IMR-90 (cell line): ENCODE measurements around the gene PLXNB3. TPM values are rescaled to one million over a fixed set of nuclear protein-coding genes. Genes with fewer than 3 reads are reported as not detected.

Experiments
- ATAC-seq: fragments of 200-7000 bp; cut with Tn5 transposase; 2 replicates; pipeline ENCODE4 v1.9.1; 2020; ENCODE audit warnings: low read depth, mild to moderate bottlenecking, moderate library complexity
- BruUV-seq: library from RNA; stranded (reverse); fragments of 400-500 nt; replicated peaks from 2 replicates; lab custom pipeline; 2021; lab: Mats Ljungman, UMichigan
- CTCF ChIA-PET: fragments of 300-600 bp; formaldehyde crosslinking; extraction: SDS; loops from one replicate; lab custom pipeline; 2021; ENCODE audit warnings: antibody characterized with exemption; lab: Yijun Ruan, JAX
- POLR2A ChIA-PET: fragments of 300-600 bp; sonication (Branson Sonifier 250); formaldehyde crosslinking; loops from one replicate; lab custom pipeline; 2022; ENCODE audit warnings: antibody characterized with exemption; ENCODE audit not compliant: unreplicated experiment; lab: Charles Lee
- DNase-seq: peaks from one replicate; pipeline ENCODE4 v3.0.0; 2013
- H2AFZ ChIP-seq: replicated peaks from 2 replicates; pipeline ENCODE3; 2013; ENCODE audit warnings: low read length, mild to moderate bottlenecking; ENCODE audit not compliant: poor library complexity
- H2AK5ac ChIP-seq: 2 replicates; pipeline ENCODE4 v1.6.1; 2013; ENCODE audit warnings: low read depth, low read length, inconsistent platforms
- H2AK9ac ChIP-seq: replicated peaks from 2 replicates; pipeline ENCODE3; 2013; ENCODE audit warnings: mild to moderate bottlenecking, low read depth, low read length, moderate library complexity; ENCODE audit not compliant: poor library complexity
- H2BK120ac ChIP-seq: 2 replicates; pipeline ENCODE4 v1.6.1; 2013; ENCODE audit warnings: low read depth, low read length, inconsistent platforms
- H2BK15ac ChIP-seq: 3 replicates; pipeline ENCODE4 v1.6.1; 2013; ENCODE audit warnings: low read depth, low read length, inconsistent platforms
- H2BK20ac ChIP-seq: 2 replicates; pipeline ENCODE4 v1.6.1; 2013; ENCODE audit warnings: low read depth, mild to moderate bottlenecking, inconsistent platforms, low read length, moderate library complexity
- H2BK5ac ChIP-seq: 2 replicates; pipeline ENCODE4 v1.6.1; 2013; ENCODE audit warnings: mild to moderate bottlenecking, low read depth, low read length, inconsistent platforms; ENCODE audit not compliant: poor library complexity, severe bottlenecking
- H3K14ac ChIP-seq: replicated peaks from 2 replicates; pipeline ENCODE4 v1.6.1; 2013; ENCODE audit warnings: low read depth, low read length, inconsistent platforms
- H3K18ac ChIP-seq: 2 replicates; pipeline ENCODE4 v1.6.1; 2013; ENCODE audit warnings: low read depth, low read length, control low read depth
- H3K23ac ChIP-seq: 2 replicates; pipeline ENCODE4 v1.6.1; 2013; ENCODE audit warnings: low read depth, low read length, inconsistent platforms
- H3K27ac ChIP-seq: 2 replicates; pipeline ENCODE4 v1.5.1; 2013; ENCODE audit warnings: mild to moderate bottlenecking, control low read depth, low read length; ENCODE audit not compliant: insufficient read depth
- H3K27me3 ChIP-seq: 2 replicates; pipeline ENCODE4 v1.6.1; 2013; ENCODE audit warnings: low read length; ENCODE audit not compliant: control insufficient read depth, insufficient read depth
- H3K36me3 ChIP-seq: 2 replicates; pipeline ENCODE4 v1.6.1; 2013; ENCODE audit warnings: low read length, mixed read lengths; ENCODE audit not compliant: control insufficient read depth, insufficient read depth
- H3K4ac ChIP-seq: 2 replicates; pipeline ENCODE4 v1.6.1; 2013; ENCODE audit warnings: low read depth, low read length, inconsistent platforms
- H3K4me1 ChIP-seq: 2 replicates; pipeline ENCODE4 v1.6.1; 2013; ENCODE audit warnings: low read length, mixed read lengths; ENCODE audit not compliant: control insufficient read depth, insufficient read depth
- H3K4me2 ChIP-seq: 2 replicates; pipeline ENCODE4 v1.6.1; 2013; ENCODE audit warnings: low read depth, mild to moderate bottlenecking, control low read depth, low read length, moderate library complexity
- H3K4me3 ChIP-seq: 2 replicates; pipeline ENCODE4 v1.5.1; 2013; ENCODE audit warnings: low read depth, mild to moderate bottlenecking, control low read depth, low read length, moderate library complexity; ENCODE audit not compliant: insufficient read depth
- H3K56ac ChIP-seq: 2 replicates; pipeline ENCODE4 v1.6.1; 2013; ENCODE audit warnings: low read length, inconsistent platforms; ENCODE audit not compliant: insufficient read depth; ENCODE audit errors: extremely low read depth
- H3K79me1 ChIP-seq, 2 experiments: 2 replicates each; pipeline ENCODE4 v1.6.1; 2013; ENCODE audit warnings: low read length in 2 of 2, inconsistent platforms in 1 of 2, low read depth in 1 of 2
- H3K9ac ChIP-seq: 2 replicates; pipeline ENCODE4 v1.6.1; 2013; ENCODE audit warnings: low read depth, low read length, control low read depth
- H3K9me1 ChIP-seq: 2 replicates; pipeline ENCODE4 v1.6.1; 2013; ENCODE audit warnings: low read length, inconsistent platforms; ENCODE audit not compliant: insufficient read depth
- H3K9me3 ChIP-seq: 2 replicates; pipeline ENCODE4 v1.6.1; 2013; ENCODE audit warnings: low read length; ENCODE audit not compliant: control insufficient read depth, insufficient read depth
- H4K20me1 ChIP-seq: 2 replicates; pipeline ENCODE4 v1.6.1; 2013; ENCODE audit warnings: low read length, inconsistent platforms; ENCODE audit not compliant: insufficient read depth
- H4K5ac ChIP-seq: 2 replicates; pipeline ENCODE4 v1.6.1; 2013; ENCODE audit warnings: mild to moderate bottlenecking, low read depth, low read length, control low read depth
- H4K8ac ChIP-seq, 2 experiments: 2 replicates each; pipeline ENCODE4 v1.6.1; 2013; ENCODE audit warnings: low read depth in 2 of 2, low read length in 2 of 2, control low read depth in 1 of 2, inconsistent platforms in 1 of 2
- H4K91ac ChIP-seq: 2 replicates; pipeline ENCODE4 v1.6.1; 2013; ENCODE audit warnings: low read depth, low read length, inconsistent platforms; ENCODE audit not compliant: insufficient read depth
- CEBPB ChIP-seq: IDR thresholded peaks from 2 replicates; pipeline ENCODE4 v1.6.1; 2012; ENCODE audit warnings: low read depth, low read length, improper control_type of control experiment
- CTCF ChIP-seq: conservative IDR thresholded peaks from 2 replicates; pipeline ENCODE4 v1.5.1; 2012; ENCODE audit warnings: mild to moderate bottlenecking, low read depth, low read length, improper control_type of control experiment
- MAFK ChIP-seq: IDR thresholded peaks from 2 replicates; pipeline ENCODE4 v1.6.1; 2012; ENCODE audit warnings: low read depth, low read length, improper control_type of control experiment
- MAZ ChIP-seq: IDR thresholded peaks from 2 replicates; pipeline ENCODE4 v1.6.1; 2012; ENCODE audit warnings: low read depth, mild to moderate bottlenecking, low read length, improper control_type of control experiment, moderate library complexity, borderline replicate concordance
- NFE2L2 ChIP-seq: fragments of 150-350 bp; IDR thresholded peaks from 2 replicates; pipeline ENCODE4 v1.6.1; 2016; ENCODE audit warnings: low read depth, mild to moderate bottlenecking, low read length
- RAD21 ChIP-seq: IDR thresholded peaks from 2 replicates; pipeline ENCODE4 v1.6.1; 2012; ENCODE audit warnings: low read length, improper control_type of control experiment
- RCOR1 ChIP-seq: IDR thresholded peaks from 2 replicates; pipeline ENCODE4 v1.6.1; 2012; ENCODE audit warnings: mild to moderate bottlenecking, low read length, improper control_type of control experiment; ENCODE audit not compliant: insufficient replicate concordance
- RFX5 ChIP-seq: IDR thresholded peaks from 2 replicates; pipeline ENCODE4 v1.8.0; 2012; ENCODE audit warnings: low read depth, mild to moderate bottlenecking, low read length, moderate library complexity
- WGBS, 2 experiments: methylation state at CpG; one replicate each; pipeline versions ENCODE4 v1.1.5 to v1.1.7; 2013; ENCODE audit warnings: missing lambda C conversion rate in 2 of 2; ENCODE audit not compliant: insufficient read length in 1 of 2; ENCODE audit errors: extremely low coverage in 2 of 2; 5-methylcytosine and 5-hydroxymethylcytosine counted together
- dilution Hi-C: fragments of 300-500 bp; cut with HindIII; formaldehyde crosslinking; loops from one replicate; pipeline ENCODE4 v1.14.3; 2018; ENCODE audit warnings: low sequenced_read_pairs; ENCODE audit not compliant: unreplicated experiment
- in situ Hi-C: fragments of 300-500 bp; cut with MboI; formaldehyde crosslinking; loops from 3 replicates; pipeline ENCODE4 v1.14.3; 2019; ENCODE audit warnings: low sequenced_read_pairs, inconsistent platforms, mixed read lengths
- intact Hi-C: fragments of 100-400 bp; cut with micrococcal nuclease; formaldehyde crosslinking; loops from 2 replicates; pipeline ENCODE4 v1.10.0; 2022
- polyA plus RNA-seq, 3 experiments: library from polyadenylated mRNA; depleted of rRNA; stranded (reverse); fragments of >200 nt; gene quantifications; 2 replicates each; pipeline ENCODE4 v1.2.3, GENCODE V29; 2012; ENCODE audit warnings: low replicate concordance in 1 of 3
- total RNA-seq: library from RNA; depleted of rRNA; stranded (reverse); fragments of >200 nt; gene quantifications from 2 replicates; pipeline ENCODE4 v1.2.3, GENCODE V29; 2012

The PLXNB3 gene
- total and polyA plus RNA-seq, 2 of the 4 experiments (the other 2 are of a cell fraction) = 0.36 to 22.3 TPM

GRCh38 chrX:153776611-153777045 lies 12.6 kb downstream of the PLXNB3 start:
- no peak overlapping the region for H3K4ac ChIP-seq
- no peak overlapping the region for H3K18ac ChIP-seq
- no peak for ATAC-seq
- no peak overlapping the region for H3K4me2 ChIP-seq
- no peak overlapping the region for H2BK20ac ChIP-seq
- dilution Hi-C loops (no loop called here), in situ Hi-C loops (no loop called here), intact Hi-C loops (no loop called here)
- no peak overlapping the region for H3K27ac ChIP-seq
- no peaks in the 10 kb centered on the region for H3K9me1 ChIP-seq
- DNase-seq = no peak
- no peak overlapping the region for H2AK9ac ChIP-seq
- H3K23ac ChIP-seq = no peak overlapping the region
- H3K56ac ChIP-seq = no peak overlapping the region
- H2BK5ac ChIP-seq = no peak overlapping the region
- TF ChIP-seq MAFK = no peak
- TF ChIP-seq RAD21 = no peak
- TF ChIP-seq NFE2L2 = no peak
- TF ChIP-seq CTCF = no peak
- no peak for TF ChIP-seq RCOR1
- TF ChIP-seq RFX5 = no peak
- TF ChIP-seq CEBPB = no peak
- TF ChIP-seq MAZ = no peak
- no peak overlapping the region for H4K91ac ChIP-seq
- no peaks in the 10 kb centered on the region for H3K4me1 ChIP-seq
- POLR2A ChIA-PET = no interaction called here
- BruUV-seq = no TSS peak
- H3K9ac ChIP-seq = no peak overlapping the region
- no peaks in the 10 kb centered on the region for H3K27me3 ChIP-seq
- no peak overlapping the region for H3K4me3 ChIP-seq
- no peak overlapping the region for H2AFZ ChIP-seq
- CTCF ChIA-PET = no interaction called here
- 93% methylated on average over 5 of the region's 22 CpGs; no CpG with 5 or more reads in 1 of the 2 experiments for WGBS, 2 experiments
- no peaks in the 10 kb centered on the region for H3K79me1 ChIP-seq
- no peak overlapping the region for H4K5ac ChIP-seq
- peaks cover 4% of the 10 kb centered on the region; the same call in 1 of the 2 replicates for H3K36me3 ChIP-seq
- no peak overlapping the region for H4K8ac ChIP-seq
- H3K9me3 ChIP-seq = no peaks in the 10 kb centered on the region; the same call in 1 of the 2 replicates
- H2AK5ac ChIP-seq = no peak overlapping the region
- H2BK15ac ChIP-seq = no peak overlapping the region
- no peak overlapping the region for H3K14ac ChIP-seq
- H4K20me1 ChIP-seq = no peaks in the 10 kb centered on the region
- no peak overlapping the region for H2BK120ac ChIP-seq
